Measurements from ENCODE around the gene LAMA2.

The LAMA2 gene

DNA sequence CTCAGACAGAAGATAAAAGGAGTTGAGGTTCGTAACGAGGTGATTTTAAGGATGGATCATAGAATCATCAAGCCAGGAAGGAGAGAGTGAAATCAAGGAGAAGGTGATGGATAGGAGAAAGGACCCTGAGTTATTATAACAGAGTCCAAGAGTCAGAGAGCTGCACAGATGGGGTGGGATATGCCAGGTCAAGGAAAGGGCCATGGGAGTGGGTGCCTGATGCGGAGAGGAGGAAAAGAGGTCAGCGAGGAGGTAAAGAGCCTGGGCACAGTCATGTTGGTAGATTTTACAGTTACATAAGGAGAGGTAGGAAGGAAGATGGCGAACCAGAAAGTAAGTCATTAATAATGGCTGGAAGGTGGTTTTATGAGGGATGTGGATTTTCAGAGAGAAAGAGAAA, 114.9 kb downstream of the LAMA2 start:
- no peak overlapping the region for H3K4me3 ChIP-seq (ENCODE audit: insufficient read length, low read depth)
- no peaks in the 10 kb centered on the region for H3K36me3 ChIP-seq (ENCODE audit: insufficient read depth, insufficient read length, low read length)
- no peak for DNase-seq (ENCODE audit: low read depth, low spot score)
- H3K9ac ChIP-seq (ENCODE audit: insufficient read length, low read depth), result no peak overlapping the region
- no peaks in the 10 kb centered on the region; the same call in 1 of the 2 replicates for H3K9me3 ChIP-seq (ENCODE audit: insufficient read depth, low read length)
- H3K4me1 ChIP-seq (ENCODE audit: insufficient read depth, insufficient read length), result no peaks in the 10 kb centered on the region
- no peaks in the 10 kb centered on the region for H3K27me3 ChIP-seq (ENCODE audit: insufficient read depth, insufficient read length)
- TF ChIP-seq ZNF274 (IDR thresholded peaks at IDR 0.05; ENCODE audit: low read depth, low read length) (no peak), YY1 (IDR thresholded peaks at IDR 0.05; ENCODE audit: insufficient read depth, insufficient read length) (no peak), SUZ12 (IDR thresholded peaks at IDR 0.05; ENCODE audit: extremely low read depth, insufficient read depth, insufficient read length) (no peak)

DNA sequence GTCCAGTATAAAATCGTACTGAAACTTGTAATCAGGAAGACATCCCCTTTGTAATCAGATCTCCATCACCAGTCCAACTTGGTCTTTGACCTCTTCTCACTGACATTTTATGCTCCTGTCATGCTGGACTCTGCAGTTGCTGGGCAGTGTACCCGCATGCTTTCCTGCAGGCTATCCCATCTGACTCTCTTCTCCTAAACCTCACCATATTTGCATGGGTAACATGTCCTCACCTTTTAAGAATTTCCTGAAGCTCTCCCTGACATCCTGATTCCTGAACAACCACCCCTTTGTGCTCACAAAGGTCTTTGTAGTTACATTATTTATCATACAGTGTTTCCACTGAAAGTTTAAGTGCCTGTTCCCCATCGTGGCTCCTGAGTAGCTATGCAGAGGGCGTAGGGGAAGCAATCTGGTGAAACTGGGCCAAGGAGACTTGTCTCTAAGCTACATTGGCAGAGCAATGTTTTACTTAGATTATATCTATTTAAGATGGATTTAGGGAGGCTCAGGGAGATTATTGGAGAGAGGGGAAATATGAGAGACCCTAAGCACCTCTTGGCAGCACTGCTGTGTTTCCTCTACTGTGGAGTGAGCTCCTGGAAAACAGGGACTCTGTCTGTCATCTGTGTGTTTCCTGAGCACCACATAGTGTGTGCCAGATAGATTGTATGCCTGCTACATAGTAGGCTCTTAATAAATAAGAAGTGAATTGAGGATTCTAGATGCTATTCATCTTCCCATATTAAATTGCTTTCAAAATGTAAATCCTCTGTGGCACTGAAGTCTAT, 124.0 kb downstream of the LAMA2 start:
- Histone ChIP-seq H3K4me1 (ENCODE audit: insufficient read depth, insufficient read length) (no peaks in the 10 kb centered on the region), H3K4me3 (ENCODE audit: insufficient read length, low read depth) (no peak overlapping the region), H3K36me3 (ENCODE audit: insufficient read depth, insufficient read length, low read length) (no peaks in the 10 kb centered on the region), H3K27me3 (ENCODE audit: insufficient read depth, insufficient read length) (no peaks in the 10 kb centered on the region), H3K9ac (ENCODE audit: insufficient read length, low read depth) (no peak overlapping the region), H3K9me3 (ENCODE audit: insufficient read depth, low read length) (no peaks in the 10 kb centered on the region)
- TF ChIP-seq SUZ12 (IDR thresholded peaks at IDR 0.05; ENCODE audit: extremely low read depth, insufficient read depth, insufficient read length) (no peak), ZNF274 (IDR thresholded peaks at IDR 0.05; ENCODE audit: low read depth, low read length) (no peak), YY1 (IDR thresholded peaks at IDR 0.05; ENCODE audit: insufficient read depth, insufficient read length) (no peak)
- no peak for DNase-seq (ENCODE audit: low read depth, low spot score)

DNA sequence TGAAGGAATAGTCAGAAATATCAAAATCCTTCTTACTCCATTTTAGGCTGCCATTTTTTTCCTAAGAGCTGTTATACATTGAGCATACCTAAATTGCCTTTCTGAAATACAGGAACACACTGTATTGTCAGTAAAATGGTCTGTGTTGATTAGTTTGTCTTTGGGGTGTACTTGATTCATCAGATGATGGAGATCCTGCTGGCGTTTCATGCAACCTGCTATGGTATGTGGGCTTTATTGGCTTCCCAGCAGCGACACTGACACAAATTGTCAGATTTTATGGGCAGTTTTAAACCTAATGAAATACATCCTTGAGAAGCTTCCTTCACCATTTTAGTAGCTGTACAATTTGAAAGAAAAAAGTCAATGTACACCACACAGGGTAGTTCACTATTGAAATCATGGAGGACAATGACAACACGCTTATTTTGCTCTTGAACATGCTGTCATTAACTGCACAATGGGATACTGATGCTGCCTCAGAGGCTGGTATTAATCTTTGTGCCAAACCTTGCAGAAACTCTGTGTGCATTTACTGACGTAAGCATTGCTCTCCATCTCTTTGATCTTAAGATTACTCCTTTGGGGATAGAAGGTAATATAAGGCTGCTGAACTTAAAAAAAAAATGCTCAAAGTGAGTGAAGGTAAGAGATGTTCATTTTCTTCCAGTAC, 124.9 kb downstream of the LAMA2 start:
- no peak for DNase-seq (ENCODE audit: low read depth, low spot score)
- TF ChIP-seq SUZ12 (IDR thresholded peaks at IDR 0.05; ENCODE audit: extremely low read depth, insufficient read depth, insufficient read length) (no peak), ZNF274 (IDR thresholded peaks at IDR 0.05; ENCODE audit: low read depth, low read length) (no peak), YY1 (IDR thresholded peaks at IDR 0.05; ENCODE audit: insufficient read depth, insufficient read length) (no peak)
- H3K36me3 ChIP-seq (ENCODE audit: insufficient read depth, insufficient read length, low read length), result no peaks in the 10 kb centered on the region

DNA sequence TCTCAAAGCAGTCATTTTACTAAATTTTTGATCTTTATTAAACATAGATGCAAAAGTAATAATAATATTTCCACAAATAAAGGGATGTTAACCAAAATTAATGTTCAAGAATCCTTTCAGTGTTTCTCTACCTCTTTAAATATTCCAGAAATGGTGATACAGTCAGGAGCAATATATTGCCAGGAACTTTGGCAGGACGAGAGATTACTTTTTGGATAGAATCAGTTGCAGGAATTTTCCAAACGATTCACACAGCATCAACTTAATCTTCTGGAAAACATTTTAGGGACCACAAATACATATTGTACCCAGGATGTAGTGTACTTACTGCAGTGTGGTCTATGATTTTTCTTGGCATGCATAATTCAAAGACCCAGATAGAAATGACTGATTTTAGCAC, 125.7 kb downstream of the LAMA2 start:
- H3K9ac ChIP-seq (ENCODE audit: insufficient read length, low read depth), result no peak overlapping the region
- no peak overlapping the region for H3K4me3 ChIP-seq (ENCODE audit: insufficient read length, low read depth)
- H3K9me3 ChIP-seq (ENCODE audit: insufficient read depth, low read length), result no peaks in the 10 kb centered on the region
- no peak for DNase-seq (ENCODE audit: low read depth, low spot score)
- H3K36me3 ChIP-seq (ENCODE audit: insufficient read depth, insufficient read length, low read length), result no peaks in the 10 kb centered on the region
- no peaks in the 10 kb centered on the region for H3K4me1 ChIP-seq (ENCODE audit: insufficient read depth, insufficient read length)
- TF ChIP-seq ZNF274 (IDR thresholded peaks at IDR 0.05; ENCODE audit: low read depth, low read length), result no peak
- H3K27me3 ChIP-seq (ENCODE audit: insufficient read depth, insufficient read length), result no peaks in the 10 kb centered on the region

More for the DNA sequence above, 124.9 kb downstream of the LAMA2 start:
- Histone ChIP-seq H3K4me3 (ENCODE audit: insufficient read length, low read depth) (no peak overlapping the region), H3K27me3 (ENCODE audit: insufficient read depth, insufficient read length) (no peaks in the 10 kb centered on the region), H3K9me3 (ENCODE audit: insufficient read depth, low read length) (no peaks in the 10 kb centered on the region), H3K4me1 (ENCODE audit: insufficient read depth, insufficient read length) (no peaks in the 10 kb centered on the region), H3K9ac (ENCODE audit: insufficient read length, low read depth) (no peak overlapping the region)

DNA sequence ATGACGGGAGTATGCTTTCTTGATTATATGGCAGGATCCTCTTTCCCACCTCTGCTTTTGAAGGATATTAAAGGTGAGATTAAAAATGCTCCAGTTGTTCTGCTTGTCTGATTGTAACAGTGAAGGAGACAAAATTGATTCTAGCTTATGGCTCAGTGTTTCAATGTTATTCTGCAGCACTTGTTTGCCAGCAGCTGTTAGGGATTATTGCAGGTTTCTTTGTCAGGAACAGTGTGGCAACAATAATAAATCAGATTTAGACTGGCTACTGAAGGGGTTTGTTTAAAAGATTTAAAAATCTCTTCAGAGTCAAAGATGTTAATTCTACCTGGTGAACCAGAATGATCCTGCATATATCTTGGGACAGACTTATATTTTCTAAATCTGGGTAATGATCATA, 126.9 kb downstream of the LAMA2 start:
- TF ChIP-seq SUZ12 (IDR thresholded peaks at IDR 0.05; ENCODE audit: extremely low read depth, insufficient read depth, insufficient read length) (no peak), YY1 (IDR thresholded peaks at IDR 0.05; ENCODE audit: insufficient read depth, insufficient read length) (no peak), ZNF274 (IDR thresholded peaks at IDR 0.05; ENCODE audit: low read depth, low read length) (no peak)
- Histone ChIP-seq H3K9me3 (ENCODE audit: insufficient read depth, low read length) (no peaks in the 10 kb centered on the region), H3K9ac (ENCODE audit: insufficient read length, low read depth) (no peak overlapping the region), H3K27me3 (ENCODE audit: insufficient read depth, insufficient read length) (no peaks in the 10 kb centered on the region), H3K4me1 (ENCODE audit: insufficient read depth, insufficient read length) (no peaks in the 10 kb centered on the region), H3K4me3 (ENCODE audit: insufficient read length, low read depth) (no peak overlapping the region), H3K36me3 (ENCODE audit: insufficient read depth, insufficient read length, low read length) (no peaks in the 10 kb centered on the region)
- DNase-seq (ENCODE audit: low read depth, low spot score), result no peak

DNA sequence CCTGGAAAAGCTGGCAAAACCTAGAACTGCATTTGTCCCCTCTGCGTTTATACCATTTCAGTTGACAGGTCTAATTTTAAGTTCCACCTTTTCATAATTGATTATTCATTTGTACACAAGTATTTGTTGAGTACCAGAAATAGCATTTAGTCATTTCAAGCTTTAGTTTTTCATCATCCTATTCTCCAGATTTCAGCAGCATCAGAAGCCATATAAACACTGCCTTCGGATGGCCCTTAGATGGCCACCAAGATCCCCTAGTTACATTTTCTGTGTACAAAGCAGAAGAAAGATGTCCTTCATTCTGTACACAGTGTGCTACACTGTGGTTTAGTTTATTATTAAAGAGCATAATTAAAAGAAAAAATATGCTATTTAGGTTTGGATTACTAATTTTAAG, 131.4 kb downstream of the LAMA2 start:
- no peak overlapping the region for H3K4me3 ChIP-seq (ENCODE audit: insufficient read length, low read depth)
- TF ChIP-seq YY1 (IDR thresholded peaks at IDR 0.05; ENCODE audit: insufficient read depth, insufficient read length) (no peak), ZNF274 (IDR thresholded peaks at IDR 0.05; ENCODE audit: low read depth, low read length) (no peak), SUZ12 (IDR thresholded peaks at IDR 0.05; ENCODE audit: extremely low read depth, insufficient read depth, insufficient read length) (no peak)

DNA sequence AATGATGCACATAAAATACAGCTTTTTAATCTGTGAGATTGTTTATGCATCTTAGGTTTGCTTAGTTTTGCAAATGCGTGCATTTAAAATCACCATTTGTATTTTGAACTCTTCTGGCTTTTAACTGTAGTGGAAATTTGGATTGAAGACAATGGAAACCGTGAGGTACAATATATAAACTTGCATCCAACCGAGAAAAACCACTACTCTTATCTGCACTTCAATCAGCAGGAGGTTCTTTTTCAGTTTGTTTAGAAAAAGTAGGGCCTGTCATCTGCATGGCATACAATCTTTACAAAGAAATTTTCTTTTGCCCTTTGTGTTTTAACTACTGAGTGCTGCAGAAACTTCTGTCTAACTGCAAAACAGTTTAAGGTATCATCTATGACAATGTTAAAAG, 132.8 kb downstream of the LAMA2 start:
- Histone ChIP-seq H3K36me3 (ENCODE audit: insufficient read depth, insufficient read length, low read length) (no peaks in the 10 kb centered on the region), H3K4me1 (ENCODE audit: insufficient read depth, insufficient read length) (no peaks in the 10 kb centered on the region), H3K9me3 (ENCODE audit: insufficient read depth, low read length) (no peaks in the 10 kb centered on the region), H3K9ac (ENCODE audit: insufficient read length, low read depth) (no peak overlapping the region), H3K4me3 (ENCODE audit: insufficient read length, low read depth) (no peak overlapping the region), H3K27me3 (ENCODE audit: insufficient read depth, insufficient read length) (no peaks in the 10 kb centered on the region)
- no peak for DNase-seq (ENCODE audit: low read depth, low spot score)
- TF ChIP-seq YY1 (IDR thresholded peaks at IDR 0.05; ENCODE audit: insufficient read depth, insufficient read length) (no peak), SUZ12 (IDR thresholded peaks at IDR 0.05; ENCODE audit: extremely low read depth, insufficient read depth, insufficient read length) (no peak), ZNF274 (IDR thresholded peaks at IDR 0.05; ENCODE audit: low read depth, low read length) (no peak)

More for the DNA sequence above, 131.4 kb downstream of the LAMA2 start:
- no peaks in the 10 kb centered on the region for H3K27me3 ChIP-seq (ENCODE audit: insufficient read depth, insufficient read length)
- no peak overlapping the region for H3K9ac ChIP-seq (ENCODE audit: insufficient read length, low read depth)
- H3K9me3 ChIP-seq (ENCODE audit: insufficient read depth, low read length), result no peaks in the 10 kb centered on the region
- H3K36me3 ChIP-seq (ENCODE audit: insufficient read depth, insufficient read length, low read length), result no peaks in the 10 kb centered on the region
- DNase-seq (ENCODE audit: low read depth, low spot score), result no peak
- H3K4me1 ChIP-seq (ENCODE audit: insufficient read depth, insufficient read length), result no peaks in the 10 kb centered on the region

Measured in NT2/D1 (cell line).